Measurements from ENCODE around the gene NAMPT. TPM values are rescaled to one million over a fixed set of nuclear protein-coding genes. Genes with fewer than 3 reads are reported as not detected.

The NAMPT gene
- total and polyA plus RNA-seq, 11 donors, result 34.4 to 573 (median 131) TPM

DNA sequence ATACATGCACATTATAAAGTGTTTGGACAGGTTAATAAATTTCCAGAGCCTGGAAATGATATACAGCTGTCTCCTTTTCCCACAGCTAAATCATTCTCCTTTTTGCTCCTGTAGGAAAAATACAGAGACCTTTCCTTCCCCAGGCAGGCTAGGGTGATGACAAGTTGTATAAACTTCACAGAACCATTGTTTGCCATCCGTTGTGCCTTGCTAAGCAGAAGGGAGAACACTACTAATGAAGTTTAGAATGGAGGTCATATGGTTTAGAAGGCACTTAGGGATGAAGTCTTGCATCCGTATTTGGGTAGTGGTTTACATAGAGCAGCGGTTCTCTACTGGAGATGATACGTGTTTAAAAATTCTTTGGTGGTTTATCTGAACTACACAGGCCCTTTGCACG, 46.0 kb downstream of the NAMPT start:
- WGBS, 4 donors, result 36 to 56% (median 52%) methylated on average over 5 of the region's 5 CpGs
- Histone ChIP-seq H3K27me3 (no peaks in the 10 kb centered on the region), H3K4me1 (peaks cover 0 to 11% (median 0%) of the 10 kb centered on the region in 12 donors), H3K9me3 (no peaks in the 10 kb centered on the region), H3K4me3 (no peak overlapping the region), H3K27ac (peak overlapping the region in 5 of 12 donors; percentile 4 to 68 (median 22)), H3K36me3 (no peaks in the 10 kb centered on the region)
- peak in 2 of 4 donors; percentile 49 to 51 for ATAC-seq
- intact Hi-C loops (cut with DNase I), result loop anchor here in 1 of 10 donors (1.0 kb wide), 1 partner anchor 22 kb away; no protein-coding TSS in a partner anchor
- DNase-seq, result no peak
- no peak for TF ChIP-seq POLR2A (IDR thresholded peaks at IDR 0.05)
- TF ChIP-seq, protein P1, sequence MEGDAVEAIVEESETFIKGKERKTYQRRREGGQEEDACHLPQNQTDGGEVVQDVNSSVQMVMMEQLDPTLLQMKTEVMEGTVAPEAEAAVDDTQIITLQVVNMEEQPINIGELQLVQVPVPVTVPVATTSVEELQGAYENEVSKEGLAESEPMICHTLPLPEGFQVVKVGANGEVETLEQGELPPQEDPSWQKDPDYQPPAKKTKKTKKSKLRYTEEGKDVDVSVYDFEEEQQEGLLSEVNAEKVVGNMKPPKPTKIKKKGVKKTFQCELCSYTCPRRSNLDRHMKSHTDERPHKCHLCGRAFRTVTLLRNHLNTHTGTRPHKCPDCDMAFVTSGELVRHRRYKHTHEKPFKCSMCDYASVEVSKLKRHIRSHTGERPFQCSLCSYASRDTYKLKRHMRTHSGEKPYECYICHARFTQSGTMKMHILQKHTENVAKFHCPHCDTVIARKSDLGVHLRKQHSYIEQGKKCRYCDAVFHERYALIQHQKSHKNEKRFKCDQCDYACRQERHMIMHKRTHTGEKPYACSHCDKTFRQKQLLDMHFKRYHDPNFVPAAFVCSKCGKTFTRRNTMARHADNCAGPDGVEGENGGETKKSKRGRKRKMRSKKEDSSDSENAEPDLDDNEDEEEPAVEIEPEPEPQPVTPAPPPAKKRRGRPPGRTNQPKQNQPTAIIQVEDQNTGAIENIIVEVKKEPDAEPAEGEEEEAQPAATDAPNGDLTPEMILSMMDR (IDR thresholded peaks at IDR 0.05), result no peak

DNA sequence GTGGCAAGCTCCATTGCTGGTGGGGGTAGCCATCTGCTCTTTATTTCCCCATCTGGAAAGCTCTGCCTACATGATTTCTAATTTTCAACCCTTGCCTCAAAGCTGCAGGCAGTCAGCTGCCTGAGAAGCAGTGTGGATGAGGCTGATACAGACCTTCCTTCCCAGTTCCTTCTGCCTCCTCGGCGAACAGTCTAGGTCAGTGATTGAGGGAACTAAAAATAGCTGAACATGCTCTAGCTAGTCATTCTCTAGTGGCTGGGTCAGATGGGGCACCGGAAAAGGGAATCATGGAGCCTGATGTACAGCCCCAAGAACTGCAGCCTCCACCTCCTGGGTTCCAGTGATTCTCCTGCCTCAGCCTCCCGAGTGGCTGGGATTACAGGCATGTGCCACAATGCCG, 48.7 kb downstream of the NAMPT start:
- Histone ChIP-seq H3K4me3 (no peak overlapping the region), H3K36me3 (no peaks in the 10 kb centered on the region), H3K27me3 (no peaks in the 10 kb centered on the region), H3K4me1 (peaks cover 0 to 11% (median 0%) of the 10 kb centered on the region in 12 donors), H3K9me3 (no peaks in the 10 kb centered on the region), H3K27ac (peak overlapping the region in 1 of 12 donors; percentile 29)
- TF ChIP-seq POLR2A (IDR thresholded peaks at IDR 0.05), result no peak
- TF ChIP-seq, protein P1 (IDR thresholded peaks at IDR 0.05), result no peak
- ATAC-seq, result peak in 3 of 4 donors; percentile 73 to 82 (median 80)
- peak in 1 of 5 donors; percentile 36 for DNase-seq
- intact Hi-C loops (cut with DNase I), result no loop called here
- WGBS, 4 donors, result 51 to 59% (median 56%) methylated on average over 5 of the region's 5 CpGs

DNA sequence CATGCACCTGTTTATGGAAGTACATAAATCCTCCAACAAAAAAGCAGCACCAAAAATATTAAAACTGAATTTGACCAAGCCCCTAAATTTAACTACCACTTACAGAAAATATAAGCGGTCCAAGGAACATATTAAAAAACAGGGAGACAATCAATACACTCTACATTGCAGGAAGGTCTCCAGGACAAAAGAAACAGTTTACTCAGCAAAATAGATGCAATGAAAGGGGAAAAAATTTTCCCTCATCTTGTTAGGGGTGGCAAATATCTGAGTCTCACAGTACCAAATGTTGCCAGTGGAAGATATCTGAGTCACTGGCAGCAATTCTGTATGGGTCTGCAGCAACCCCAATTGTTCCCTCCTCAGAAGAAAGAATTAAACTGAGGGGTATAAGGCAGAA, 50.4 kb downstream of the NAMPT start:
- H3K9me3 ChIP-seq, result no peaks in the 10 kb centered on the region
- DNase-seq, result no peak
- H3K27me3 ChIP-seq, result no peaks in the 10 kb centered on the region
- intact Hi-C loops (cut with DNase I), result no loop called here
- ATAC-seq, result no peak
- 95 to 99% (median 97%) methylated on average over 1 of the region's 1 CpG for WGBS, 4 donors
- no peak overlapping the region for H3K4me3 ChIP-seq
- H3K27ac ChIP-seq, result no peak overlapping the region
- H3K36me3 ChIP-seq, result no peaks in the 10 kb centered on the region
- H3K4me1 ChIP-seq, result peaks cover 0 to 11% (median 0%) of the 10 kb centered on the region in 12 donors
- TF ChIP-seq, protein P1 (IDR thresholded peaks at IDR 0.05), result no peak
- no peak for TF ChIP-seq POLR2A (IDR thresholded peaks at IDR 0.05)

DNA sequence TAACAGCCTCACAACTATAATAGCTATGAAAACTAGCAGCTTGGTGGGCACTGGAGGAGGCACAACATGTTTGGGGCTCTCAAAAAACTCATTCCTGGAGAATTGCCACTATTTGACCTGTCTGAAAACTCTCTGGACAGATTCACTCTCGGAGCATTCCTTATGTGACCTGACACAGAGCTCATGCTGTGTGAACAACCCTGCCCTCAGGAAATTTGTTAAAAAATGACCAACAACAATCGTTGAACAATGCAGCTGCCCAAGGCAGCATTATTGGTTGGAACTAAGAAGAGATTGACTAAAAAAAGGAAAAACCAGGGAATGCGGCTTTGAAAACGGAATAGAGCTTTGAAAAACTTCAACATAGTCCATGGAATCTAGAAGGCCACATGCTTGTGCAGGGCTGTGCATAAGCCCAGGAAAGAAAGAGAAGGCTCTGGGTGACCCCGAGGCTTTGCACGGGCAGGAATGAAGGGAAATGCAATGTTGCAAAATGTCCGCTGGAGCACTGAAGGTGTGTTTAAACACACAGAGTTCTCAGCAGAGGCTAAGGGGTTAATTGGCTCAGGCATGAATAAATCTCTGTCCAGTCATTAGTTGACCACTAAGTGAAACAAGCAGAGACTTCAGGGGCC, 52.8 kb downstream of the NAMPT start:
- H3K27me3 ChIP-seq, result no peaks in the 10 kb centered on the region
- ATAC-seq (no peak), DNase-seq (no peak)
- no peaks in the 10 kb centered on the region for H3K9me3 ChIP-seq
- no peak overlapping the region for H3K27ac ChIP-seq
- peaks cover 0 to 6% (median 0%) of the 10 kb centered on the region in 12 donors for H3K4me1 ChIP-seq
- intact Hi-C loops (cut with DNase I), result no loop called here
- TF ChIP-seq, protein P1 (IDR thresholded peaks at IDR 0.05), result no peak
- no peak for TF ChIP-seq POLR2A (IDR thresholded peaks at IDR 0.05)
- H3K36me3 ChIP-seq, result no peaks in the 10 kb centered on the region
- no peak overlapping the region for H3K4me3 ChIP-seq
- WGBS, 4 donors, result 85 to 94% (median 92%) methylated on average over 7 of the region's 7 CpGs

Data from heart left ventricle (tissue), 16 donors.